IPS-20b (cell line): ENCODE results near the gene CDYL.

ENCODE experiments used
- H3K27ac ChIP-seq: one replicate; pipeline ENCODE4 v1.5.1; 2013; ENCODE audit warnings: low read length
- H3K27me3 ChIP-seq: 2 replicates; pipeline ENCODE4 v1.6.1; 2013; ENCODE audit warnings: mild to moderate bottlenecking, low read length, inconsistent platforms; ENCODE audit not compliant: insufficient read depth
- H3K36me3 ChIP-seq: 2 replicates; pipeline ENCODE4 v1.6.1; 2013; ENCODE audit warnings: low read depth, mild to moderate bottlenecking, inconsistent platforms, low read length, moderate library complexity; ENCODE audit not compliant: insufficient read depth
- H3K4me1 ChIP-seq: 2 replicates; pipeline ENCODE4 v1.6.1; 2013; ENCODE audit warnings: mild to moderate bottlenecking, control low read depth, inconsistent platforms, low read length, moderate library complexity; ENCODE audit not compliant: insufficient read depth
- H3K4me3 ChIP-seq: 2 replicates; pipeline ENCODE4 v1.5.1; 2013; ENCODE audit warnings: mild to moderate bottlenecking, low read length, inconsistent platforms
- H3K9ac ChIP-seq: 2 replicates; pipeline ENCODE4 v1.6.1; 2013; ENCODE audit warnings: low read depth, mild to moderate bottlenecking, inconsistent platforms, low read length, moderate library complexity
- H3K9me3 ChIP-seq: 2 replicates; pipeline ENCODE4 v1.6.1; 2013; ENCODE audit warnings: mild to moderate bottlenecking, low read depth, low read length, inconsistent platforms; ENCODE audit not compliant: insufficient read depth

Gene CDYL

DNA sequence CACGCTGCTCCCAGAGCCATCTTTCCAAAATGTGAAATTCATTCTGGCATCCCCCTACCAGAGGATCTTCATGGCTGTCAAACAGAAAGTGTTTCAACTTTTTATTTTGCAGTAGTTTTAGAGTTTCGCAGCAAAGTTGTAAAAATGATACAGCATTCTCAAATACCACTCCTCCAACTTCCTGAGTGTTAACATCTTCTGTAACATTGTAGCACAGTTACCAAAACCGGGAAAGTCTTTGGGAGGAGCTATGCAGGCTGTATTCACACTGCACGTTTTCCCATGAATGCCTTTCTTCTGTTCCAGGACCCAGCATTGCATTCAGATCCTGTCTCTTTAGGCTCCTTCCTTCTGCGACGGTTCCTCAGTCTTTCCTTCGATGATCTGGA lies 30.1 kb downstream of the CDYL start:
- no peak overlapping the region for H3K9ac ChIP-seq
- H3K27me3 ChIP-seq = no peaks in the 10 kb centered on the region
- H3K4me1 ChIP-seq = peaks cover 12% of the 10 kb centered on the region; the same call in 1 of the 2 replicates
- H3K36me3 ChIP-seq = peaks cover 15% of the 10 kb centered on the region
- H3K27ac ChIP-seq = no peak overlapping the region
- H3K4me3 ChIP-seq = no peak overlapping the region
- no peaks in the 10 kb centered on the region for H3K9me3 ChIP-seq

DNA sequence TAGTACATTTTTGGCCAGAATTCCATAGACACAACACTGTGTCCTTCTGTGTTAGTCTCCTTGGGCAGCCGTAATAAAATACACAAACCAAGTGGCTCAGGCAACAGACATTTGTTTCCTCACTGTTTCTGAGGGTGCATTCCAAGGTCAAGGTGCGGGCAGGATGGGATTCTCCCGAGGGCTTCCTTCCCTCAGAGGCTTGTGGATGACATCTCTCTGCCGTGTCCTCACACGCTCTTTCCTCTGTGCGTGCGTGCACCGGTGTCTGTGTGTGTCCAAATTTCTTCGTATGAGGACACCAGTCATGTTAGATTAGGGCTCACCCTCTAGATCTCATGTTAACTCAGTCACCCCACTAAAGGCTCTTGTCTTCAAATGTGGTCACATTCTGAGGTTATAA lies 30.6 kb downstream of the CDYL start:
- Histone ChIP-seq H3K27me3 (no peaks in the 10 kb centered on the region), H3K9ac (no peak overlapping the region), H3K9me3 (no peaks in the 10 kb centered on the region), H3K27ac (no peak overlapping the region), H3K4me3 (no peak overlapping the region), H3K36me3 (peaks cover 15% of the 10 kb centered on the region), H3K4me1 (peaks cover 13% of the 10 kb centered on the region; the same call in 1 of the 2 replicates)

DNA sequence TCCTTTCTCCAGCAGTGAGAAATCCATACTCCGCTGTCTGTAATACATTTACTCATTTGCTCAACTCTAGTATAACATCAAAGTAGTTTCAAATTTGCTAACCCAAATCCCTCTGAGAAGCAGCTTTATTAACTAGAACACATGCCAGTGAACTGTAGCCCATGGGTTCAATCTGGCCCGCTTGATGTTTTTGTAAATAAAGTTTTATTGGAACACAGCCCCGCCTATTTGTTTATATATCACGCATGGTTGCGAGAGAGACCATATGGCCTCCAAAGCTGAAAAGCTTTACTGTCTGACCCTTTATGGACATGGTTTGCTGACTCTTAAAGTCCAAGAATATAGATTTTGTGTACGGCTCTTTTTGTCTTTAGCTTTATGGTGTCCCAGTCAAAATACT lies 32.2 kb downstream of the CDYL start:
- Histone ChIP-seq H3K27ac (no peak overlapping the region), H3K27me3 (no peaks in the 10 kb centered on the region)

DNA sequence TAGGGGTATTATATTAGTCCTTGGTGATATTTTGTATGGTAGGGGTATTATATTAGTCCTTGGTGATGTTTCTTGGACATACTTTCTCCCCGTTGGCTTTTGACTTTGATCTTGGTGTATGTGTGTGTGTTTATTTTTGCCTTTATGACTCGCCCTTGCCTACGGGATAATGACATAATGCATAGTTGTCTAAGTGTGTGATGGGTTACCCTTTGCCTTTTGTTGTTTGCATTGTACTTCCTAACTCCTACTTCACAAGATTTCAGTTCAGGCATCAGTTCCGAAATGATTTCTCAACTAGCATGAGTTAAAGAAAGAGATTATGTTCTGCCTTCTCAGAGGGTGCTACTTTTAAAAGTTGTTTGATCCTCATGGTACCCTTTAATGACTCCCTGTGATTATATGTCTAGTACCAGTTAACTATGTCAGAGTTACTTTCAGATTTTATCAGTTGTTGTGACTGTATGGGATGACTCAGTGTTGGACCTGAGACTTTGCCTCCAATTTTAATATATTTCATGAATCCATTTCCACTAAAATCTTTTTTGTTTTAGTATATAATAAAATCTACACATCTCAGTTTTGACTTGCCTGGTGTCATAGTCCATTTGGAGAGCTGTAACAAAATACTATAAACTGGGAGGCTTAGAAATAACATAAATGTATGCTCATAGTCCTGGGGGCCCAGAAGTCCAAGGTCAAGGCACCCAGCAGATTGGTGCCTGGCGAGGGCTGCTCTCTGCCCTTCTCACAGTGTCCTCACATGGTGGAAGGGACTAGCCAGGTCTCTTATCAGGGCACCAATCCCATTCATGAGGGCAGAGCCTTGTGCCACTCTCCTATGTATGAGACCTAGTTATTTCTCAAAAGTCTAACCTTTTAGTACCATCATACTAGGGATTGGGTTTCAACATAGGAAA lies 34.1 kb downstream of the CDYL start:
- Histone ChIP-seq H3K27me3 (no peaks in the 10 kb centered on the region), H3K4me1 (peaks cover 12% of the 10 kb centered on the region), H3K9me3 (no peaks in the 10 kb centered on the region), H3K9ac (no peak overlapping the region), H3K4me3 (no peak overlapping the region), H3K27ac (no peak overlapping the region), H3K36me3 (peaks cover 15% of the 10 kb centered on the region)

More for the DNA sequence above, 32.2 kb downstream of the CDYL start:
- Histone ChIP-seq H3K36me3 (peaks cover 15% of the 10 kb centered on the region), H3K9ac (no peak overlapping the region), H3K4me3 (no peak overlapping the region), H3K9me3 (no peaks in the 10 kb centered on the region), H3K4me1 (peaks cover 14% of the 10 kb centered on the region)

DNA sequence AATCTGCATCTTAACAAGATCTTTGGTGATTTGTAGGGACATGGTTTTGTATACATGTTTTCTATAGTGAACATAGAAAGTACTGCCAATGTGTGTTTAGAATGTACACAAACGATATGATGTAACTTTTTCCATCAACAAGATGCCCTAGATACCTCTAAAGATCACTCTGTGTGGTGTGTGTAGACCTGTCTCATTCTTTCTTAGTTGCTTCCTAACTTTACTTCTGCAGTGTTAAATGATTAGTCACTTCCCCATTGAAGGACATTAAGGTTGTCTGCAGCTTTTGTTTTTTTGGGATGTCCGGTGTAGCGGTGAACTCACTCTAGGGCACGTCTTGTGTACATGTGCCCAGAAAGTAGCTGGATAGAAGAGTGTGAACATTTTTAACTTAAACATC lies 35.9 kb downstream of the CDYL start:
- Histone ChIP-seq H3K36me3 (peaks cover 6% of the 10 kb centered on the region), H3K9ac (no peak overlapping the region), H3K27ac (no peak overlapping the region)

DNA sequence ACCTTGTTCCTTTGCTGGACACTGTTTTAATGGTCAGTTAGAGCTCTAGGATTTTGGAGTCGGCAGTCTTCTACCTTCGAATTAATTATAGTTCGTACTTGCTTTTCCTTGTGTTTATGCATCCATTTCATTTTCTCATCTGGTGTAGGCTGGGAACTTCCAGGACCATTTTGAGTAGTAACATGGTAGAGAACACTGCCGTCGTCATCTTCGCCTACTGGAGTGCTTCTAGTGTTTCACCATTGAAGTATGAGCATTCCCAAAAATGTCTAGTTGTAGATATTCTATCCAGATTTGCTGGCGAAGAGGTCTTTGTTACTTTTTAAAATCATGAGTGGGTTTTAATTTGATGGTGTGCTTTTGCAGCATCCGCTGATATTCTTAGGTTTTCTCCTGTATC lies 36.9 kb downstream of the CDYL start:
- H3K27me3 ChIP-seq = no peaks in the 10 kb centered on the region
- H3K27ac ChIP-seq = no peak overlapping the region
- peaks cover 4% of the 10 kb centered on the region for H3K36me3 ChIP-seq
- no peak overlapping the region for H3K4me3 ChIP-seq
- H3K4me1 ChIP-seq = peaks cover 9% of the 10 kb centered on the region
- no peak overlapping the region for H3K9ac ChIP-seq
- H3K9me3 ChIP-seq = no peaks in the 10 kb centered on the region

More for the DNA sequence above, 35.9 kb downstream of the CDYL start:
- Histone ChIP-seq H3K9me3 (no peaks in the 10 kb centered on the region), H3K4me1 (peaks cover 9% of the 10 kb centered on the region), H3K4me3 (no peak overlapping the region), H3K27me3 (no peaks in the 10 kb centered on the region)

DNA sequence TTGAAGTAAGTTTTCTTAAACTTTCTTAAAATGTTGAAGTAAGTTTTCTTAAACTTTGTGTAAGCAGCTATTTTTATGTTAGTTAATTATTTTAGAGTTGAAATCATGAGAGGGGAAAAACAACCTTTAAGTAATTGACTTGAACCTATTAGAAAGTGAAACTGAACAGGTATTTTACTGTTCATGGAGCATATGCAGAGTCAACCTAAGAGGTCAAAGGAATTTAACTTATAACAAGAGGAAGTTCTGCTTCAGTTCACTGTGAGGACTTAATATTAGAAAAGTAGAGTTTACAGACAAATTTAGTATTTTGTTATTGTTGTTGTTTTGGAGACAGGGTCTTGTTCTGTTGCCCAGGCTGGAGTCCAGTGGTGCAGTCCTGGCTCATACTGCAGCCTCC lies 38.0 kb downstream of the CDYL start:
- Histone ChIP-seq H3K9ac (no peak overlapping the region), H3K27ac (no peak overlapping the region), H3K4me1 (peaks cover 9% of the 10 kb centered on the region), H3K36me3 (no peaks in the 10 kb centered on the region), H3K9me3 (no peaks in the 10 kb centered on the region), H3K4me3 (no peak overlapping the region), H3K27me3 (no peaks in the 10 kb centered on the region)

DNA sequence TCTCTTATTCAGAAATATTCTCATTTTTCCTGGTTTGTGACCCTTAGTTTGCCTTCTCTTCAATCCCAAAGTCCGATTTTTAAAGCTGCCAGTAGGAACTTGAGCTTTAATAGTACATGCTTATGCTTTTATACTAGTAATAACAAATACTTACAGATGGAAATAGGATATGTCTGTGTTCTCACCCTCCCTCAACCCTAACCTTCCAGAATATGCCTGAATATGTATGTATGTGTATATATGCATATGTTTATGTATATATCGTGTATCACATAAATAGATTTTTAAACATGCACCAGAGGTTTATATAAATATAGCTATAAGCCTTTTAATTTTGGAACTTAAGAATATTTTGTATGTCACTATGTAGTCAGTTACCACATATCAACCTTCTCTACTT lies 38.8 kb downstream of the CDYL start:
- Histone ChIP-seq H3K36me3 (no peaks in the 10 kb centered on the region), H3K4me1 (peaks cover 15% of the 10 kb centered on the region), H3K27me3 (no peaks in the 10 kb centered on the region), H3K9ac (no peak overlapping the region), H3K27ac (no peak overlapping the region), H3K4me3 (no peak overlapping the region), H3K9me3 (no peaks in the 10 kb centered on the region)

DNA sequence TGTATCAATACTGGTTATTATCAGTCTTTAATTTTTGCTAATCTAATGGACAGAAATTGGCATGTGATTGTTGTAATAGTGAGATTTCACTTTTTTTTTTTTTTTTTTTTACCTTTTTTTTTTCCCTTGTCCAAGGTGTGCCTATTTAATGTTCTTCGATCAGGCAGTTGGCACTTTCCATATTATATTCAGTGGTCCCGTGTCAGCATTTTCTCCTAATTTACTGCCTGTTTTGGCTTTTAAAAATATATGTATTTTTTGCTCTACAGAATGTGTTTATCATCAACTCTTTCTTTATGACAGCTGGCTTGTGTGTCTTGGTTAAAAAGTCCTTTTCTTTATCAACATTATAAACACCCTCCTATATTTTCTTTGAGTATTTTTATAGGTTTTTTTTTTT lies 39.4 kb downstream of the CDYL start:
- H3K27ac ChIP-seq = no peak overlapping the region
- no peaks in the 10 kb centered on the region for H3K9me3 ChIP-seq
- H3K4me3 ChIP-seq = no peak overlapping the region
- H3K36me3 ChIP-seq = no peaks in the 10 kb centered on the region
- no peaks in the 10 kb centered on the region for H3K27me3 ChIP-seq
- H3K9ac ChIP-seq = no peak overlapping the region
- peaks cover 15% of the 10 kb centered on the region for H3K4me1 ChIP-seq

DNA sequence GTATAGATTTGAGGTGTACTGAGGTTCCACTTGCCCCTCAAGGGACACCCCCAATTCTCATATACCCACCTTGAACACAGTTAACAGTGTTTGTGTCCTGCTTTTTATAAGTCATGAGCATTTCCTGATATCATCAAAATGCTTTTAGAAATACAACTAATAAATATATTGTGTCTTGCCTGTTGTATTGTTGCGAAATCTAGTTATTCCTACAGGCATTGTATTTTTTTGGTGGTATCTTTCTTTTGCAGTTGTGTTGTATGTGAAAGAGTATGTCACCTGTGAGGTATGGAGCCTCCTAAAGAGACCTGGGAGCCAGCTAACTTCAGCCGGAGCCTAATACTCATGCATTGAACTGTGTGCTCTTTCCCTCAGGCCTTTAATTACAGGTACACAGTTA lies 40.7 kb downstream of the CDYL start:
- Histone ChIP-seq H3K9ac (no peak overlapping the region), H3K27ac (no peak overlapping the region), H3K9me3 (no peaks in the 10 kb centered on the region), H3K4me1 (peaks cover 10% of the 10 kb centered on the region), H3K36me3 (no peaks in the 10 kb centered on the region), H3K4me3 (no peak overlapping the region), H3K27me3 (no peaks in the 10 kb centered on the region)

DNA sequence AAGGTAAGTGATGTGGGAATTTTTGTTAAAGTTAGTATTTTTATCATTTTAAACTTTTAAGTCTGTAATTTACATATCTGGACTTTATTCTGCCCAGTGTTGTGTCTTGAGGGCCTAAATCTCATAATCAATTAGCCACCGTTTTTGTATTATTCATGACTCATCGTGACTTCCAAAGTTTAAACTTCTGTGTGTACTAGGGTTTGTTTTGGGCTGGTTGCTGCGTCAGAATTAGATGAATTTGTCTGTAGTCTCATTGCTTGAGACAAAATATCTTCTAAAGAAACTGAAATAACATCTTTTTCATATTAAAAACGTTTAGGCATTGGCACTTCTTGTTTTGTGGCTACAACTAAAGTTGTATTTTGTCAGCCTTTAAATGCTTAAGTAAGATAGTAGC lies 41.3 kb downstream of the CDYL start:
- Histone ChIP-seq H3K9ac (no peak overlapping the region), H3K4me3 (no peak overlapping the region), H3K36me3 (no peaks in the 10 kb centered on the region)

DNA sequence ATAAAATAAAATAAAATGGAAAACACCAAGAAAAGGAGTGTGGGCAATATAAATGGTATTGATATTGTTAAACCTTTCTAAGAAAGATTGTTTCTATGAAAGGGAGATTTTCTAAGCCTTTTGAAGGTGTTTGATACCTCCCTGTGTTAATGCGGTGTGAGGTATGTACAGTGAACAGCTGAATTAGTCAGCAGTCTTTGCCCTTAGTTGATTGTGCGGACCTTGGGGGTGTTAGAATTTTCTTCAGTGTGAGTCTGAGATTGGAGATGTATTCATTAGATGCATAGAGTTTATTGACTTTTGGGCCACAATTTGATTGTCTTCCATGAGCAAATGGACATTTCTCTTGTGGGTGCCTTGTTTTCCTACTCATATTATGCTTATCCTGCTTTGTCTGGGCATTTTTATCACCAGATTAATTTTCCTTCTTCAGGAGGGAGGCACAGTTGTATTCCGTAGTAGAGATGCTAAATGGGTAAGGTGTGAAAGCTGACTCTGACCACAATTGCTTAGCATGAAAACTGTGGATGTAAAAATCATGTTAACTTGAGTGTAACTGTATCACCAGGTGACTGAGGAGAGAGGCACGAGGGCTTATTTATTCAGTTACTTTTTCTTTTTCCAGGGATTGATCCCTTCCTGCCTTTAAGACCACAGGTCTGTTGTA lies 42.2 kb downstream of the CDYL start:
- Histone ChIP-seq H3K4me3 (no peak overlapping the region), H3K36me3 (no peaks in the 10 kb centered on the region), H3K27me3 (no peaks in the 10 kb centered on the region), H3K9ac (no peak overlapping the region), H3K9me3 (no peaks in the 10 kb centered on the region), H3K4me1 (peaks cover 10% of the 10 kb centered on the region; the same call in 1 of the 2 replicates), H3K27ac (no peak overlapping the region)

More for the DNA sequence above, 41.3 kb downstream of the CDYL start:
- peaks cover 10% of the 10 kb centered on the region; the same call in 1 of the 2 replicates for H3K4me1 ChIP-seq
- H3K27me3 ChIP-seq = no peaks in the 10 kb centered on the region
- H3K9me3 ChIP-seq = no peaks in the 10 kb centered on the region
- no peak overlapping the region for H3K27ac ChIP-seq
